BJ (cell line): Measurements from ENCODE around the gene CFL2. TPM values are rescaled to one million over a fixed set of nuclear protein-coding genes. Genes with fewer than 3 reads are reported as not detected.

ENCODE experiments used
- CTCF ChIA-PET: fragments of 350-600 bp; formaldehyde crosslinking; extraction: SDS; loops from one replicate; lab custom pipeline; 2021; ENCODE audit warnings: antibody characterized with exemption, inconsistent platforms; lab: Yijun Ruan, JAX
- POLR2A ChIA-PET: fragments of 300-600 bp; sonication (Branson Sonifier 250); formaldehyde crosslinking; extraction: SDS; loops from one replicate; lab custom pipeline; 2021; ENCODE audit warnings: antibody characterized with exemption; lab: Charles Lee
- DNase-seq: peaks from one replicate; pipeline ENCODE4 v3.0.0-alpha.2; 2011; ENCODE audit warnings: low read depth
- H3K27me3 ChIP-seq: 2 replicates; pipeline ENCODE4 v1.6.0; 2011; ENCODE audit warnings: low read length; ENCODE audit not compliant: control insufficient read depth, insufficient read depth
- H3K36me3 ChIP-seq: 2 replicates; pipeline ENCODE4 v1.5.1; 2011; ENCODE audit warnings: low read length; ENCODE audit not compliant: control insufficient read depth, insufficient read depth
- H3K4me3 ChIP-seq: 2 replicates; pipeline ENCODE4 v1.5.1; 2011; ENCODE audit warnings: low read depth, mild to moderate bottlenecking, control low read depth, low read length
- polyA plus RNA-seq: library from polyadenylated mRNA; depleted of rRNA; stranded (reverse); fragments of >200 nt; gene quantifications from 2 replicates; pipeline ENCODE4 v1.2.3, GENCODE V29; 2011
- TF ChIP-seq, protein P1 (sequence below): IDR thresholded peaks from 2 replicates; pipeline ENCODE4 v1.5.1; 2011; ENCODE audit warnings: low read depth, mild to moderate bottlenecking, control low read depth, inconsistent platforms, low read length, moderate library complexity; ENCODE audit not compliant: insufficient read depth

Gene CFL2
- polyA plus RNA-seq, 1 experiment, result 81.4 TPM

DNA sequence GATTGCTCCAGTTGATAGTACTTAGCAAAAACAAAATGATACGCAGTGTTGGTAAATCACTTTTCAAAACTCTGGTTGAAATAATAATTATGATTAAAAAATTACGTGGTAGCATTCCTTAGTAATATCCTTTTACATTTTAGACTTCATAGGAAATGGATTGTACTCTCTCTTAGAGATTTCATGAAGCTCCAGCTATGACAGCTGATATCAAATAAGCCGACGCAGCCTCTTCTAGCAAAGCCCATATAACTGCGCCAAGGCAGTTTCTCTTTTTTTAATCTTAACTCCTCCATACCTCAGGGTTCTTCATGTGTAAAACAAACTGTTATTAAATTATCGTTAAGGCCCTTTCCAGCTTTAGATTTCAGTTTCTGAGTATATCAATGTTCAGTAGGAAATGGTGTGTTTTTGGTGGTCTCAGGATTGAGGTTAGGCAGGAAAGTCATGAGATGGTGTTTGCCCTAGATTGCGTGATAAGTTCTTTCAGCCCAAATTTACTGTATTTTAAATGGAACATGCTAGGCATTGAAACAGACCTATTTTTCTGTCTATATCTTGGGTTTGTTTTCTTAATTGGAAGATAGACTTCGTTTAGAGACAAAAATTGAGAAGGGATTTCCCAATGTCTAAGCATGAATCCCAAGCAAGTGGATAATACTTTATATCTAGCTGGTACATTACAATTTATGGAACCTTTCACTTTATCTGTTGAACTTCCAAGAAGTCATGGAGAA, 902 bp upstream of the CFL2 start:
- Histone ChIP-seq H3K36me3 (no peaks in the 10 kb centered on the region), H3K27me3 (no peaks in the 10 kb centered on the region), H3K4me3 (peak overlapping the region; percentile 90)
- TF ChIP-seq, protein P1, sequence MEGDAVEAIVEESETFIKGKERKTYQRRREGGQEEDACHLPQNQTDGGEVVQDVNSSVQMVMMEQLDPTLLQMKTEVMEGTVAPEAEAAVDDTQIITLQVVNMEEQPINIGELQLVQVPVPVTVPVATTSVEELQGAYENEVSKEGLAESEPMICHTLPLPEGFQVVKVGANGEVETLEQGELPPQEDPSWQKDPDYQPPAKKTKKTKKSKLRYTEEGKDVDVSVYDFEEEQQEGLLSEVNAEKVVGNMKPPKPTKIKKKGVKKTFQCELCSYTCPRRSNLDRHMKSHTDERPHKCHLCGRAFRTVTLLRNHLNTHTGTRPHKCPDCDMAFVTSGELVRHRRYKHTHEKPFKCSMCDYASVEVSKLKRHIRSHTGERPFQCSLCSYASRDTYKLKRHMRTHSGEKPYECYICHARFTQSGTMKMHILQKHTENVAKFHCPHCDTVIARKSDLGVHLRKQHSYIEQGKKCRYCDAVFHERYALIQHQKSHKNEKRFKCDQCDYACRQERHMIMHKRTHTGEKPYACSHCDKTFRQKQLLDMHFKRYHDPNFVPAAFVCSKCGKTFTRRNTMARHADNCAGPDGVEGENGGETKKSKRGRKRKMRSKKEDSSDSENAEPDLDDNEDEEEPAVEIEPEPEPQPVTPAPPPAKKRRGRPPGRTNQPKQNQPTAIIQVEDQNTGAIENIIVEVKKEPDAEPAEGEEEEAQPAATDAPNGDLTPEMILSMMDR, result no peak
- DNase-seq, result no peak
- CTCF ChIA-PET, result interaction anchor here (1.4 to 6.0 kb wide), 3 partner anchors 8 to 42 kb away, joined by 4 to 34 read pairs (median 4); no protein-coding TSS in a partner anchor
- POLR2A ChIA-PET, result interaction anchor here (0.8 kb wide), 1 partner anchor 18 kb away, joined by 5 read pairs; no protein-coding TSS in a partner anchor

DNA sequence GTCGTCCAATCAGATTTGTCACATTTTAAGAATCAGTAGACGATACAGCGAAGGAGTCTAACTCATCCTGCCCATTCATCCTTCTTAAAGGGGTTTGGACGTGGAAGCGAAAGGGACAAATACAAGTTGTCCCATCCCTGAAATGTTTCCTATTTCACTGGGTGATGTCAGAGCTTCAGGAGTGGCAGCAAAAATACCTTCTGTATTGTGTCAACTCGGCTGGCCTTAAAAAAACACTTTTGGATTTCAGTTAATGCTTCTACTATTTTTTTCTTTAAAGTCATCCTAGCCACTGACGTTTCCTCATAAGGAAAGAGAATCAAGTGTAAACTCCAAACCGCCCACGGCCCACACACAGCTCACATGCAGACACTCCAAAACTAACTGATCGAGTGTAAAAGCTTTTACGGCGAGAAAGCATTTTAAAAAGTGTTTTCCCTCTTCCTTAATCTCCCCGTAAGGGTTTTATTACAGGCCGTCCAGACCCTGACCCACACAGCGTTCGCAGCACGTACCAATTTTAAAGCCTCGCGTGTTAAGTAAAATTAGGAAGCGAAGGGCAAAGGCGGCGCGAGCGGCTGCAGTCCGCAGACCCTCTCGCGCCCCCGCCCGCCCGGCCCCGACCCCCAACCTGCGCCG, 593 bp downstream of the CFL2 start:
- peak; percentile 73 for DNase-seq
- H3K36me3 ChIP-seq, result no peaks in the 10 kb centered on the region
- no peaks in the 10 kb centered on the region for H3K27me3 ChIP-seq
- peak overlapping the region; percentile 90 for H3K4me3 ChIP-seq
- CTCF ChIA-PET, result interaction anchor here (6.0 kb wide), 1 partner anchor 9 kb away, joined by 34 read pairs; no protein-coding TSS in a partner anchor
- TF ChIP-seq, protein P1, result no peak
- POLR2A ChIA-PET, result interaction anchor here (0.5 to 0.6 kb wide), 2 partner anchors 13 to 161 kb away, joined by 3 read pairs; no protein-coding TSS in a partner anchor

DNA sequence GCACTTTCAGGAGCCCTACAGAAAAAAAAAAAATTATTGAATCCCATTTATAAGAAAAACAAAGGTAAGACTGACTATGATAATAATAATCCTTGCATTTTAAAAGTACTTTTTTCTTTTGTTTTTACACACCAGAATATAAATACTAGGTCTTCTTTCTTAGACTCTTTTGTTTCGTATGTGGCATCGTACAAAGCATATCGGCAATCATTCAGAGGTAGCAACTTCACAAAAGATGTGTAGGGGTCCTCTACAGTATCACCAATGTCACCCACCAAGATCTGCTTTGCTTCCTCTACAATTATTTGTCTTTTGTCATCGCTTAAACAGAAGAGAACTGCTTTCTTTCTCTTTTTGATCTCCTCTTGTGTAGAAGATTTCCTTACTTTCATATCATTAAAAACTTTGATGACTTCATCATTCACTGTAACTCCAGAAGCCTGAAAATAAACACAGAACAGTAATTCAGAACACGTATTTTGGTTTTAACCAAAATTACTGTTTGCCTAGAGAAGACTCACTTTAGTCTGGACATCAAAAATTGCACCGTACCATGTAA, 1.2 kb downstream of the CFL2 start:
- POLR2A ChIA-PET, result interaction anchor here (0.5 to 0.6 kb wide), 2 partner anchors 12 to 161 kb away, joined by 3 read pairs; no protein-coding TSS in a partner anchor
- Histone ChIP-seq H3K36me3 (no peaks in the 10 kb centered on the region), H3K27me3 (no peaks in the 10 kb centered on the region), H3K4me3 (peak overlapping the region; percentile 90)
- TF ChIP-seq, protein P1, result no peak
- CTCF ChIA-PET, result interaction anchor here (1.3 to 6.0 kb wide), 3 partner anchors 10 to 42 kb away, joined by 4 to 34 read pairs (median 15); no protein-coding TSS in a partner anchor
- no peak for DNase-seq

DNA sequence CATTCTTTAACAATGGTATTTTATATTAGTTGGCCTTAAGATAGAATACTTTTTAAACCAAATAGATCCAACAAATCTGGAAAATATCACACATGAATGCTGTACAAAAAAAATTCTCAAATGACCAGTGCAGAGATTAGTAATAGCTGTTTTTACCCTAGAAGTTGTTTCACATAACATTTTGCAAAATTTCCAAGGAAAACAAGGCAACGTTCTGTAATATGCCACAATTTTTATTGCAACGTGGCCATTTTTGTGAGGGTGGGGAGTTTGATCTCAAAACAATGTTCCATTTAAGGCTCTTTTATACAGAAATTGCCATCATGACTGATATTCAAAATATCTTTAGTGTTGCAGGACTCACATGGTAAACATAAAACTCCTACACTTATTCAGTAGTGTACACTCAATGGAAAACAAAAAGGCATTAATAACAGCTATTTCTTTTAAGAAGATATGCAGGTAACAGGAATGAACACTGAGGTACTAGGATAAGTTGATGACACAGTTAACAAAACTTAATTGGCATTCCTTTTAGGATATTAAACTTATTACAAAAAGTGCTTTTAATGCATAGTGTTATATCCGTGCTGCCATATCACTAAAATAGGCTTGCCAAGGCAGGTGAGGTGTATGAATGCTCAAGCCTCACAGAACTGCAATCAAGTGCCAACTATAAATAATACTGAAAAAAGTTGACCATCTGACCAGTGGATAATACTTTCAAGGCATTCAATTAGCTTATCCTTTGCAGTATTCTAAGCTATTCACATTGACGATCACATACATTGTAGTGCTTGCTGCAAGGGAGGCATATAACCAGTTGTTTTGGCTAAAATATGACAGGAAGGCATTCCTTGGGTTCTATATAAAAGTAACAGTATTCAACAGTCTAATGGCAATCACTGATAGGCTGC, 2.3 kb downstream of the CFL2 start:
- Histone ChIP-seq H3K4me3 (no peak overlapping the region), H3K27me3 (no peaks in the 10 kb centered on the region), H3K36me3 (no peaks in the 10 kb centered on the region)
- ChIA-PET CTCF (interaction anchor here (1.3 to 6.0 kb wide), 3 partner anchors 11 to 41 kb away, joined by 4 to 34 read pairs (median 15); no protein-coding TSS in a partner anchor), POLR2A (interaction anchor here (0.6 to 2.0 kb wide), 2 partner anchors 12 to 136 kb away, joined by 5 to 12 read pairs; no protein-coding TSS in a partner anchor)
- no peak for DNase-seq
- TF ChIP-seq, protein P1, result no peak
